Panc1 (cell line): ENCODE measurements around the gene MAPK4. TPM values are rescaled to one million over a fixed set of nuclear protein-coding genes. Genes with fewer than 3 reads are reported as not detected.

Experiments used
- ATAC-seq: fragments of 200-7000 bp; cut with Tn5 transposase; 2 replicates; pipeline ENCODE4 v1.9.1; 2020; ENCODE audit warnings: mild to moderate bottlenecking, moderate library complexity
- BruUV-seq: library from RNA; stranded (reverse); fragments of 400-500 nt; replicated peaks from 2 replicates; lab custom pipeline; 2021; lab: Mats Ljungman, UMichigan
- CTCF ChIA-PET: fragments of 300-600 bp; sonication (Branson Sonifier 250); formaldehyde crosslinking; loops from one replicate; lab custom pipeline; 2022; ENCODE audit warnings: antibody characterized with exemption; lab: Charles Lee
- POLR2A ChIA-PET: fragments of 300-600 bp; sonication (Branson Sonifier 250); formaldehyde crosslinking; loops from one replicate; lab custom pipeline; 2022; ENCODE audit warnings: antibody characterized with exemption; lab: Charles Lee
- DNase-seq: peaks from one replicate; pipeline ENCODE4 v3.0.0-alpha.2; 2010; ENCODE audit warnings: low read depth, low spot score
- H3K27ac ChIP-seq: 2 replicates; pipeline ENCODE4 v1.5.1; 2011; ENCODE audit warnings: mild to moderate bottlenecking, low read length, inconsistent platforms
- H3K27me3 ChIP-seq: fragments of 200-500 bp; sonication (Bioruptor generic); 2 replicates; pipeline ENCODE4 v1.6.0; 2014; ENCODE audit warnings: low read length, inconsistent platforms; ENCODE audit not compliant: control insufficient read depth, insufficient read depth
- H3K36me3 ChIP-seq: fragments of 200-500 bp; sonication (Bioruptor generic); 2 replicates; pipeline ENCODE4 v1.5.1; 2014; ENCODE audit warnings: inconsistent platforms, mild to moderate bottlenecking, low read length, moderate library complexity; ENCODE audit not compliant: control insufficient read depth, insufficient read depth
- H3K4me1 ChIP-seq: 2 replicates; pipeline ENCODE4 v1.5.1; 2011; ENCODE audit warnings: inconsistent platforms, mild to moderate bottlenecking, low read length, moderate library complexity; ENCODE audit not compliant: control insufficient read depth, insufficient read depth
- H3K4me3 ChIP-seq, 2 experiments: 2 replicates each; pipeline ENCODE4 v1.5.1; 2011 to 2012; ENCODE audit warnings: low read depth in 2 of 2, low read length in 2 of 2, mild to moderate bottlenecking in 2 of 2, inconsistent platforms in 1 of 2, moderate library complexity in 1 of 2
- H3K9me3 ChIP-seq: fragments of 200-500 bp; sonication (Bioruptor generic); 2 replicates; pipeline ENCODE4 v1.5.1; 2014; ENCODE audit warnings: low read depth, mild to moderate bottlenecking, inconsistent platforms, low read length, moderate library complexity; ENCODE audit not compliant: control insufficient read depth, insufficient read depth
- POLR2AphosphoS5 ChIP-seq: IDR thresholded peaks from 2 replicates; pipeline ENCODE4 v1.6.1; 2012; ENCODE audit warnings: mild to moderate bottlenecking, low read depth, low read length, moderate library complexity
- SIN3A ChIP-seq: IDR thresholded peaks from 2 replicates; pipeline ENCODE4 v1.6.1; 2012; ENCODE audit warnings: low read depth, mild to moderate bottlenecking, low read length, moderate library complexity, borderline replicate concordance; ENCODE audit not compliant: insufficient read depth
- TCF7L2 ChIP-seq: IDR thresholded peaks from 2 replicates; pipeline ENCODE4 v1.6.1; 2011; ENCODE audit warnings: mild to moderate bottlenecking, low read depth, low read length, inconsistent platforms
- in situ Hi-C: cut with HindIII; loops from 2 replicates; pipeline ENCODE4 v1.10.0; 2016; ENCODE audit warnings: low sequenced_read_pairs, low pct_unique_long_range_greater_than_20kb
- intact Hi-C: fragments of 100-400 bp; cut with micrococcal nuclease; formaldehyde crosslinking; loops from one replicate; pipeline ENCODE4 v1.10.0; 2022; ENCODE audit not compliant: unreplicated experiment
- total RNA-seq: library from RNA; stranded (reverse); gene quantifications from one replicate; pipeline ENCODE4 v1.2.1, GENCODE V29; 2021; ENCODE audit not compliant: unreplicated experiment
- TF ChIP-seq, protein P1 (sequence below): fragments of 450-650 bp; IDR thresholded peaks from 2 replicates; pipeline ENCODE4 v1.5.1; 2017; ENCODE audit warnings: mild to moderate bottlenecking
- TF ChIP-seq, protein P2 (sequence below), 2 experiments: IDR thresholded peaks; 2 replicates each; pipeline ENCODE4 v1.6.1; 2011 to 2012; ENCODE audit warnings: low read depth in 2 of 2, control low read depth in 1 of 2, low read length in 1 of 2, mild to moderate bottlenecking in 1 of 2, moderate library complexity in 1 of 2; ENCODE audit not compliant: insufficient read depth in 1 of 2

Gene MAPK4
- total RNA-seq, 1 experiment from 2014 or later: not detected

DNA sequence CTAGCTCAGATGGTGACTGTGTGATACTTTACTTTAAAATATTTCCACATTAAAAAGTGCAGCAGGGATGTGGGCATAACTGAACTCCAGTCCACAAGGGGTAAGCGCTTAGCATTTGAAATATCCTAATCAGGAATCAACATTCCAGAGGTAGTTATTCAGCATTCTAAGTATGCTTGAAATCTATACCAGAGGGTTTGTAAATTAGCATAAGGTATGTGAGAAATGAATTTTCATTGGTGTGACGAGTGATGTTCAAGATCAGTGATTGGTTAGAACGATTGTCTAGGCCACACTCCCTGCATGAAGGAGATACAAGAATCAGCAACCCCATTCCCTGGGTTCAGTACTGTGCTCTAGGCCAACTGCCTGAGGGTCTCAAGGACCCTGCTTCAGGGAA is 42.6 kb downstream of the MAPK4 start:
- Histone ChIP-seq H3K9me3 (no peaks in the 10 kb centered on the region), H3K27ac (no peak overlapping the region), H3K4me3 (no peak overlapping the region), H3K27me3 (peaks cover 3% of the 10 kb centered on the region), H3K36me3 (no peaks in the 10 kb centered on the region), H3K4me1 (no peaks in the 10 kb centered on the region)
- CTCF ChIA-PET: no interaction called here
- ATAC-seq: no peak
- in situ Hi-C loops: no loop called here
- intact Hi-C loops: no loop called here
- POLR2A ChIA-PET: no interaction called here
- TF ChIP-seq, protein P1, sequence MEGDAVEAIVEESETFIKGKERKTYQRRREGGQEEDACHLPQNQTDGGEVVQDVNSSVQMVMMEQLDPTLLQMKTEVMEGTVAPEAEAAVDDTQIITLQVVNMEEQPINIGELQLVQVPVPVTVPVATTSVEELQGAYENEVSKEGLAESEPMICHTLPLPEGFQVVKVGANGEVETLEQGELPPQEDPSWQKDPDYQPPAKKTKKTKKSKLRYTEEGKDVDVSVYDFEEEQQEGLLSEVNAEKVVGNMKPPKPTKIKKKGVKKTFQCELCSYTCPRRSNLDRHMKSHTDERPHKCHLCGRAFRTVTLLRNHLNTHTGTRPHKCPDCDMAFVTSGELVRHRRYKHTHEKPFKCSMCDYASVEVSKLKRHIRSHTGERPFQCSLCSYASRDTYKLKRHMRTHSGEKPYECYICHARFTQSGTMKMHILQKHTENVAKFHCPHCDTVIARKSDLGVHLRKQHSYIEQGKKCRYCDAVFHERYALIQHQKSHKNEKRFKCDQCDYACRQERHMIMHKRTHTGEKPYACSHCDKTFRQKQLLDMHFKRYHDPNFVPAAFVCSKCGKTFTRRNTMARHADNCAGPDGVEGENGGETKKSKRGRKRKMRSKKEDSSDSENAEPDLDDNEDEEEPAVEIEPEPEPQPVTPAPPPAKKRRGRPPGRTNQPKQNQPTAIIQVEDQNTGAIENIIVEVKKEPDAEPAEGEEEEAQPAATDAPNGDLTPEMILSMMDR: no peak
- no peak for TF ChIP-seq POLR2AphosphoS5
- no peak for TF ChIP-seq SIN3A
- no peak for TF ChIP-seq TCF7L2
- TF ChIP-seq, protein P2, sequence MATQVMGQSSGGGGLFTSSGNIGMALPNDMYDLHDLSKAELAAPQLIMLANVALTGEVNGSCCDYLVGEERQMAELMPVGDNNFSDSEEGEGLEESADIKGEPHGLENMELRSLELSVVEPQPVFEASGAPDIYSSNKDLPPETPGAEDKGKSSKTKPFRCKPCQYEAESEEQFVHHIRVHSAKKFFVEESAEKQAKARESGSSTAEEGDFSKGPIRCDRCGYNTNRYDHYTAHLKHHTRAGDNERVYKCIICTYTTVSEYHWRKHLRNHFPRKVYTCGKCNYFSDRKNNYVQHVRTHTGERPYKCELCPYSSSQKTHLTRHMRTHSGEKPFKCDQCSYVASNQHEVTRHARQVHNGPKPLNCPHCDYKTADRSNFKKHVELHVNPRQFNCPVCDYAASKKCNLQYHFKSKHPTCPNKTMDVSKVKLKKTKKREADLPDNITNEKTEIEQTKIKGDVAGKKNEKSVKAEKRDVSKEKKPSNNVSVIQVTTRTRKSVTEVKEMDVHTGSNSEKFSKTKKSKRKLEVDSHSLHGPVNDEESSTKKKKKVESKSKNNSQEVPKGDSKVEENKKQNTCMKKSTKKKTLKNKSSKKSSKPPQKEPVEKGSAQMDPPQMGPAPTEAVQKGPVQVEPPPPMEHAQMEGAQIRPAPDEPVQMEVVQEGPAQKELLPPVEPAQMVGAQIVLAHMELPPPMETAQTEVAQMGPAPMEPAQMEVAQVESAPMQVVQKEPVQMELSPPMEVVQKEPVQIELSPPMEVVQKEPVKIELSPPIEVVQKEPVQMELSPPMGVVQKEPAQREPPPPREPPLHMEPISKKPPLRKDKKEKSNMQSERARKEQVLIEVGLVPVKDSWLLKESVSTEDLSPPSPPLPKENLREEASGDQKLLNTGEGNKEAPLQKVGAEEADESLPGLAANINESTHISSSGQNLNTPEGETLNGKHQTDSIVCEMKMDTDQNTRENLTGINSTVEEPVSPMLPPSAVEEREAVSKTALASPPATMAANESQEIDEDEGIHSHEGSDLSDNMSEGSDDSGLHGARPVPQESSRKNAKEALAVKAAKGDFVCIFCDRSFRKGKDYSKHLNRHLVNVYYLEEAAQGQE (IDR thresholded peaks at IDR 0.05; ENCODE audit: insufficient read depth in 1 of 2, low read depth in 2 of 2, low read length in 1 of 2): no peak
- no peak for DNase-seq
- BruUV-seq: no TSS peak

DNA sequence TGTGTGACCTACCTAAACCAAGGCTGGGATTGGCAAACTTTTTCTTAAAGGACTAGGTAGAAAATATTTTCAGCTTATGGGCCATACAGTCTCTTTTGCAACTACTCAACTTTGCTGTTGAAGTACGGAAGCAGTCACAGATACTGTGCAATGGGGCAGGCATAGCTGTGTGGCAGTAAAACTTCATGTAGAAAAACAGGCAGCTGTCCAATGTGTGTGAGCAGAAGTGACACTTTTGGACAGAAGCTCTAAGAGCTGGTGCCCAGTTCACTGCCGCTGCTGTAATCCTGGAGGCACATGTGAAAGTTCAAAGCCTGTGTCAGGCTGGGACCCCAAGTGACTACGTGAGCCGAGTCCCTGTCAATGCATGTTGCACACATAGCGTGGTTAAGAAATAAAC is 46.7 kb downstream of the MAPK4 start:
- ATAC-seq: no peak
- H3K4me3 ChIP-seq: no peak overlapping the region
- no peaks in the 10 kb centered on the region for H3K36me3 ChIP-seq
- H3K4me1 ChIP-seq: no peaks in the 10 kb centered on the region
- no peaks in the 10 kb centered on the region; the same call in 1 of the 2 replicates for H3K27me3 ChIP-seq
- no TSS peak for BruUV-seq
- TF ChIP-seq, protein P2 (IDR thresholded peaks at IDR 0.05; ENCODE audit: insufficient read depth in 1 of 2, low read depth in 2 of 2, low read length in 1 of 2): no peak
- TF ChIP-seq SIN3A (no peak), POLR2AphosphoS5 (no peak), TCF7L2 (no peak)
- TF ChIP-seq, protein P1: no peak
- no peak overlapping the region for H3K27ac ChIP-seq
- CTCF ChIA-PET: no interaction called here
- intact Hi-C loops: no loop called here
- in situ Hi-C loops: no loop called here
- DNase-seq: no peak
- POLR2A ChIA-PET: no interaction called here
- no peaks in the 10 kb centered on the region for H3K9me3 ChIP-seq
